H1 (cell line): ENCODE measurements around the gene ARHGAP35. TPM values are rescaled to one million over a fixed set of nuclear protein-coding genes. Genes with fewer than 3 reads are reported as not detected.

Experiments
- CTCF ChIA-PET: fragments of 300-600 bp; sonication (Branson Sonifier 250); formaldehyde crosslinking; loops from one replicate; lab custom pipeline; 2021; ENCODE audit not compliant: partially characterized antibody; lab: Charles Lee
- POLR2A ChIA-PET: fragments of 300-600 bp; sonication (Branson Sonifier 250); formaldehyde crosslinking; loops from one replicate; lab custom pipeline; 2021; ENCODE audit warnings: inconsistent platforms; ENCODE audit not compliant: partially characterized antibody; lab: Charles Lee
- DNase-seq, 2 experiments: peaks; one replicate each; pipeline versions ENCODE4 v3.0.0 to v3.0.0-alpha.2; 2010 to 2022; ENCODE audit warnings: low spot score in 2 of 2, low read depth in 1 of 2, mixed read lengths in 1 of 2
- FAIRE-seq: peaks from 2 replicates; lab custom pipeline; 2011; peaks lifted over from hg19 to GRCh38; lab: Jason Lieb, UNC
- H2AFZ ChIP-seq: 2 replicates; pipeline ENCODE4 v1.8.1; 2012; ENCODE audit warnings: low read length, inconsistent platforms
- H2AK5ac ChIP-seq: 2 replicates; pipeline ENCODE4 v1.6.1; 2013; ENCODE audit warnings: low read depth, low read length
- H2BK120ac ChIP-seq: replicated peaks from 2 replicates; pipeline ENCODE3; 2013; ENCODE audit warnings: low read depth, low read length, inconsistent platforms
- H2BK12ac ChIP-seq: 2 replicates; pipeline ENCODE4 v1.6.1; 2013; ENCODE audit warnings: low read depth, low read length
- H2BK15ac ChIP-seq: 2 replicates; pipeline ENCODE4 v1.6.1; 2013; ENCODE audit warnings: low read length
- H2BK20ac ChIP-seq: 2 replicates; pipeline ENCODE4 v1.6.1; 2013; ENCODE audit warnings: low read length
- H2BK5ac ChIP-seq: 2 replicates; pipeline ENCODE4 v1.6.1; 2013; ENCODE audit warnings: low read depth, low read length
- H3K14ac ChIP-seq: 2 replicates; pipeline ENCODE4 v1.6.1; 2013; ENCODE audit warnings: inconsistent platforms; ENCODE audit not compliant: insufficient read length
- H3K18ac ChIP-seq: 2 replicates; pipeline ENCODE4 v1.6.1; 2013; ENCODE audit warnings: low read length; ENCODE audit errors: extremely low read depth
- H3K23ac ChIP-seq: 2 replicates; pipeline ENCODE4 v1.6.1; 2013; ENCODE audit warnings: inconsistent platforms; ENCODE audit not compliant: insufficient read length
- H3K23me2 ChIP-seq: 2 replicates; pipeline ENCODE4 v1.6.1; 2013; ENCODE audit warnings: low read depth, low read length
- H3K27ac ChIP-seq: 2 replicates; pipeline ENCODE4 v1.6.1; 2011; ENCODE audit warnings: low read depth, low read length, inconsistent platforms
- H3K27me3 ChIP-seq, 4 experiments: replicated peaks in 1 of 4; 1 replicate in 1 of 4; 2 replicates in 3 of 4; pipeline versions ENCODE4 v1.6.1 to v1.8.1; 2011 to 2013; ENCODE audit warnings: low read length in 3 of 4, mild to moderate bottlenecking in 3 of 4, inconsistent platforms in 2 of 4, mixed read lengths in 2 of 4, moderate library complexity in 1 of 4; ENCODE audit not compliant: control insufficient read depth in 3 of 4, insufficient read depth in 3 of 4; ENCODE audit errors: extremely low read depth in 1 of 4
- H3K36me3 ChIP-seq, 4 experiments: 2 replicates each; pipeline versions ENCODE4 v1.6.1 to v1.8.1; 2011 to 2013; ENCODE audit warnings: mild to moderate bottlenecking in 4 of 4, low read length in 3 of 4, moderate library complexity in 2 of 4, control low read depth in 1 of 4, inconsistent platforms in 1 of 4; ENCODE audit not compliant: insufficient read depth in 4 of 4, control insufficient read depth in 2 of 4
- H3K4ac ChIP-seq: replicated peaks from 2 replicates; pipeline ENCODE3; 2013; ENCODE audit warnings: low read length, low read depth, mixed read lengths, inconsistent platforms; ENCODE audit not compliant: insufficient read length
- H3K4me1 ChIP-seq, 4 experiments: replicated peaks in 1 of 4; 1 replicate in 1 of 4; 2 replicates in 3 of 4; pipeline versions ENCODE4 v1.6.1 to v1.8.1; 2011 to 2013; ENCODE audit warnings: low read length in 3 of 4, inconsistent platforms in 2 of 4, mixed read lengths in 1 of 4; ENCODE audit not compliant: insufficient read depth in 4 of 4, control insufficient read depth in 3 of 4
- H3K4me2 ChIP-seq, 2 experiments: 2 replicates each; pipeline versions ENCODE4 v1.6.1 to v1.8.1; 2011 to 2013; ENCODE audit warnings: low read depth in 2 of 2, low read length in 2 of 2, control low read depth in 1 of 2, inconsistent platforms in 1 of 2, mild to moderate bottlenecking in 1 of 2; ENCODE audit not compliant: insufficient read depth in 1 of 2
- H3K4me3 ChIP-seq, 4 experiments: fragments of 200-600, 300-600 bp in 1 of 4; sonication (generic), shearing (Covaris generic), sonication (Bioruptor Twin) in 1 of 4; 2 replicates each; pipeline versions ENCODE4 v1.5.1 to v1.8.1; 2011 to 2016; ENCODE audit warnings: low read length in 4 of 4, low read depth in 3 of 4, control low read depth in 2 of 4, inconsistent platforms in 2 of 4, mild to moderate bottlenecking in 2 of 4, mixed read lengths in 1 of 4, moderate library complexity in 1 of 4; ENCODE audit not compliant: insufficient read depth in 2 of 4; ENCODE audit errors: extremely low read depth in 1 of 4
- H3K56ac ChIP-seq: replicated peaks from 2 replicates; pipeline ENCODE3; 2013; ENCODE audit warnings: low read depth, mild to moderate bottlenecking, mixed read lengths, low read length, inconsistent platforms; ENCODE audit not compliant: insufficient read length
- H3K79me1 ChIP-seq: 2 replicates; pipeline ENCODE4 v1.6.1; 2013; ENCODE audit warnings: low read depth, low read length, control low read depth
- H3K79me2 ChIP-seq, 2 experiments: 2 replicates each; pipeline versions ENCODE4 v1.6.1 to v1.8.1; 2012 to 2013; ENCODE audit warnings: low read length in 2 of 2, mild to moderate bottlenecking in 2 of 2, inconsistent platforms in 1 of 2; ENCODE audit not compliant: insufficient read depth in 2 of 2, control insufficient read depth in 1 of 2
- H3K9ac ChIP-seq, 4 experiments: replicated peaks in 1 of 4; 1 replicate in 1 of 4; 2 replicates in 3 of 4; pipeline versions ENCODE4 v1.6.1 to v1.8.1; 2011 to 2013; ENCODE audit warnings: low read depth in 3 of 4, low read length in 3 of 4, control low read depth in 2 of 4, mild to moderate bottlenecking in 2 of 4, moderate library complexity in 2 of 4, inconsistent platforms in 1 of 4; ENCODE audit errors: extremely low read depth in 1 of 4
- H3K9me3 ChIP-seq, 2 experiments: 2 replicates each; pipeline versions ENCODE4 v1.6.1 to v1.8.1; 2012 to 2013; ENCODE audit warnings: mild to moderate bottlenecking in 2 of 2, moderate library complexity in 2 of 2, control low read depth in 1 of 2, inconsistent platforms in 1 of 2, low read depth in 1 of 2, low read length in 1 of 2, mixed read lengths in 1 of 2; ENCODE audit not compliant: insufficient read depth in 2 of 2
- H4K20me1 ChIP-seq, 2 experiments: replicated peaks in 1 of 2; 2 replicates each; pipeline versions ENCODE3 to v1.8.1; 2011 to 2013; ENCODE audit warnings: inconsistent platforms in 2 of 2, low read length in 2 of 2, mild to moderate bottlenecking in 1 of 2; ENCODE audit not compliant: insufficient read depth in 2 of 2, control insufficient read depth in 1 of 2
- H4K5ac ChIP-seq: 2 replicates; pipeline ENCODE4 v1.6.1; 2013; ENCODE audit warnings: low read length, low read depth, mixed read lengths, inconsistent platforms; ENCODE audit not compliant: insufficient read length
- H4K8ac ChIP-seq: 2 replicates; pipeline ENCODE4 v1.8.0; 2013; ENCODE audit warnings: mild to moderate bottlenecking, moderate library complexity, low read length, inconsistent platforms; ENCODE audit not compliant: insufficient read depth; ENCODE audit errors: extremely low read depth
- H4K91ac ChIP-seq: replicated peaks from 2 replicates; pipeline ENCODE3; 2013; ENCODE audit warnings: low read length, mixed read lengths, inconsistent platforms; ENCODE audit not compliant: insufficient read length
- ASH2L ChIP-seq: fragments of 200-600, 300-600 bp; sonication (generic); IDR thresholded peaks from one replicate; pipeline ENCODE4 v1.7.1; 2017; ENCODE audit warnings: low read length
- HDAC6 ChIP-seq: IDR thresholded peaks from one replicate; pipeline ENCODE4 v1.7.1; 2012; ENCODE audit warnings: low read depth, mild to moderate bottlenecking, inconsistent platforms, low read length, moderate library complexity
- KDM4A ChIP-seq: IDR thresholded peaks from one replicate; pipeline ENCODE4 v1.7.1; 2012; ENCODE audit warnings: low read depth, mild to moderate bottlenecking, moderate library complexity, low read length, inconsistent platforms; ENCODE audit not compliant: severe bottlenecking
- MAX ChIP-seq: IDR thresholded peaks from 2 replicates; pipeline ENCODE4 v1.6.1; 2012; ENCODE audit warnings: inconsistent platforms
- RAD21 ChIP-seq, 2 experiments: IDR thresholded peaks in 1 of 2; conservative IDR thresholded peaks in 1 of 2; 2 replicates each; pipeline ENCODE4 v1.6.1; 2011; ENCODE audit warnings: low read depth in 2 of 2, low read length in 2 of 2, improper control_type of control experiment in 1 of 2, inconsistent platforms in 1 of 2, mild to moderate bottlenecking in 1 of 2, moderate library complexity in 1 of 2
- RBBP5 ChIP-seq: IDR thresholded peaks from 2 replicates; pipeline ENCODE4 v1.7.1; 2012; ENCODE audit warnings: low read depth, mild to moderate bottlenecking, inconsistent platforms, low read length, moderate library complexity, borderline replicate concordance
- SAP30 ChIP-seq: fragments of 300-600 bp; sonication (generic); IDR thresholded peaks from 2 replicates; pipeline ENCODE4 v1.7.1; 2012; ENCODE audit warnings: low read length, moderate library complexity, mild to moderate bottlenecking, inconsistent platforms; ENCODE audit not compliant: insufficient read depth, insufficient replicate concordance
- SIN3A ChIP-seq, 2 experiments: IDR thresholded peaks in 1 of 2; conservative IDR thresholded peaks in 1 of 2; 2 replicates each; pipeline ENCODE4 v1.6.1; 2011 to 2012; ENCODE audit warnings: low read length in 2 of 2, improper control_type of control experiment in 1 of 2, low read depth in 1 of 2, mild to moderate bottlenecking in 1 of 2
- TAF1 ChIP-seq: IDR thresholded peaks from 2 replicates; pipeline ENCODE4 v1.6.1; 2011; ENCODE audit warnings: mild to moderate bottlenecking, low read depth, low read length
- WGBS, 2 experiments: shearing (Covaris generic) in 1 of 2; methylation state at CpG; one replicate each; pipeline versions ENCODE4 v1.1.6 to v1.1.7; 2013 to 2015; ENCODE audit warnings: low lambda C conversion rate in 2 of 2, mixed read lengths in 2 of 2, inconsistent platforms in 1 of 2, low coverage in 1 of 2, missing lambda C conversion rate in 1 of 2; ENCODE audit not compliant: insufficient replicate concordance in 2 of 2, insufficient coverage in 1 of 2, insufficient read length in 1 of 2; ENCODE audit errors: extremely low coverage in 1 of 2, missing lambda C conversion rate in 1 of 2; 5-methylcytosine and 5-hydroxymethylcytosine counted together
- polyA plus RNA-seq, 7 experiments: library from polyadenylated mRNA; depleted of rRNA in 3 of 7; stranded (reverse) in 5 of 7; unstranded in 2 of 7; fragments of >200 nt in 5 of 7; fragments of 200-250 nt in 2 of 7; gene quantifications; 1 replicate in 5 of 7; 2 replicates in 1 of 7; 4 replicates in 1 of 7; pipeline versions ENCODE4 v1.2.1 to v1.2.3, GENCODE V29; 2011 to 2013; ENCODE audit warnings: missing spikeins in 2 of 7, mixed read lengths in 2 of 7
- total RNA-seq: library from RNA; stranded (reverse); fragmentation: NEBNext Ultra II Directional; extraction: Animal tissue kit (Norgen Biotek cat#: 25700); gene quantifications from 2 replicates; pipeline ENCODE4 v1.2.1, GENCODE V29; 2021

Gene ARHGAP35
- total and polyA plus RNA-seq, 2 of the 8 experiments (the other 6 are each of a cell fraction or from before 2014, with no cell fraction given), result 29.7 to 64.5 TPM

DNA sequence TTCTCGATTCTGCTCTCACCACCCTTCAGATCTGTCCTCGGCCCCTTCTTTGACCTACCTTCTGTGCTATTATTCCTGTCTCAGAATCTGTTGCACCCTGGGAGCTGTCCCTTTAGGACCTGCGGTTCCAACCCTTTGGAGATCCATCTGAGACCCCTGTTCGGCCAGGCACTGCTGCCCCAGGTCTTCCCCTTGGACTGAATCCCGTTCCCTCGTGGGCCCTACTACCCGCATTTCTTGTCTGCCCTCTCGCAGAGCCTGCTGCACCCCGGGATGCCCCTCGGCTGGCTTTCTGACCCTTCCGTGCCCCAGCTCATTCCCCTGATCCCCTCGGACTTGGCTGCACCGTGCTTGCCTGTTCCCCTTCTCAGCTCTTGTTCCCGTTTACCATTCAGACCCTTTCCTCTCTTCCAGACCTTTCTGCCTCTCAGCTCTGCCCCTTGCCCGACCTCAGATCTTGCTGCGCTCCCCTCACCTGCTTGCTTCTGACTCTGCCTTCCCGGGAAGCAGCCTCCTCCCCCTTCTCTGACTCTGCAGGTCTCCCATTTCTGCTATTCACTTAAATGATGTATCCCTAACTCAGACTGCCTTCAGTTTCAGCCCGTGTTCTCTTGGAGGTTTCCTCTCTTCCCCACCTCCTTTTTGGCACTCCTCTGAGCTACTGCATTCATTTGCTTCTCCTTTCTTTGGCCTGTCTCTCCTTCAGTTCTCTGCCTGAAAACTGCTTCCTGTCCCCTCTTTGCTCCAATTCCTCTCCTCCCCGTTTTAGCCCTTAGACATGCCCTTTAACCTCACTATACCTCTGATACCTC, 1.1 kb downstream of the ARHGAP35 start:
- Histone ChIP-seq H3K14ac (no peak overlapping the region), H3K9ac (peak overlapping the region; percentile 50 to 90 (median 74)), H3K18ac (peak overlapping the region; percentile 88), H2BK120ac (no peak overlapping the region), H3K4me1 (peaks cover 6 to 21% (median 10%) of the 10 kb centered on the region in 4 experiments; a peak in 6 of 7 replicates), H2BK12ac (peak overlapping the region; percentile 71; the same call in 1 of the 2 replicates), H3K79me2 (peaks cover 42 to 60% of the 10 kb centered on the region in 2 experiments), H2AFZ (no peak overlapping the region), H3K27ac (no peak overlapping the region; the same call in 1 of the 2 replicates), H3K4ac (peak overlapping the region; percentile 4), H4K8ac (no peak overlapping the region), H3K9me3 (no peaks in the 10 kb centered on the region), H2BK5ac (peak overlapping the region; percentile 88), H4K5ac (no peak overlapping the region), H2BK15ac (peak overlapping the region; percentile 75; the same call in 1 of the 2 replicates), H3K27me3 (no peaks in the 10 kb centered on the region), H3K4me2 (peak overlapping the region; percentile 94 to 99), H4K91ac (peak overlapping the region; percentile 11), H3K79me1 (peaks cover 9% of the 10 kb centered on the region; the same call in 1 of the 2 replicates), H3K23me2 (peaks cover 22% of the 10 kb centered on the region), H2AK5ac (peak overlapping the region; percentile 70; the same call in 1 of the 2 replicates), H3K23ac (no peak overlapping the region), H4K20me1 (peaks cover 21 to 24% of the 10 kb centered on the region in 2 experiments), H3K36me3 (no peaks in the 10 kb centered on the region), H2BK20ac (no peak overlapping the region), H3K56ac (peak overlapping the region; percentile 0), H3K4me3 (peak overlapping the region; percentile 74 to 88 (median 85))
- 1% methylated on average over 19 of the region's 19 CpGs; no CpG with 5 or more reads in 1 of the 2 experiments for WGBS, 2 experiments
- TF ChIP-seq SIN3A (conservative IDR thresholded peaks at IDR 0.05 in 1 of 2, IDR thresholded peaks at IDR 0.05 in 1 of 2; ENCODE audit: low read depth in 1 of 2, low read length in 2 of 2) (peak; percentile 26 to 61; a peak in 1 of 4 replicates), RAD21 (IDR thresholded peaks at IDR 0.05 in 1 of 2, conservative IDR thresholded peaks at IDR 0.05 in 1 of 2; ENCODE audit: low read depth in 2 of 2, low read length in 2 of 2) (no peak), KDM4A (peak; percentile 35), MAX (no peak), TAF1 (0 out of 2 replicates have a peak, but pooled peaks have one; percentile 9), HDAC6 (no peak), ASH2L (peak; percentile 36), SAP30 (peak; percentile 26), RBBP5 (peak; percentile 29)
- CTCF ChIA-PET, result interaction anchor here (0.5 to 2.8 kb wide), 6 partner anchors 13 to 933 kb away, joined by 3 to 8 read pairs (median 4); no protein-coding TSS in a partner anchor
- DNase-seq (no peak), FAIRE-seq (no peak)
- POLR2A ChIA-PET, result interaction anchor here (0.6 to 6.1 kb wide), 24 partner anchors 8 to 365 kb away, joined by 3 to 102 read pairs (median 4); partner anchors contain the start of genes AP2S1, SLC1A5 and ZC3H4
